ENCODE measurements around the gene ATP9B.

Gene ATP9B

GRCh38 chr18:79309614-79310358 lies 240.6 kb downstream of the ATP9B start:
- no peak for DNase-seq (ENCODE audit: low spot score)
- no peak for TF ChIP-seq CTCF (IDR thresholded peaks at IDR 0.05; ENCODE audit: borderline replicate concordance, control extremely low read depth, extremely low read depth, insufficient read depth, missing control alignments)
- in situ Hi-C loops (cut with MboI; ENCODE audit: low sequenced_read_pairs, unreplicated experiment), result no loop called here

GRCh38 chr18:79314838-79315388 lies 245.7 kb downstream of the ATP9B start:
- in situ Hi-C loops (cut with MboI; ENCODE audit: low sequenced_read_pairs, unreplicated experiment), result no loop called here
- no peak for DNase-seq (ENCODE audit: low spot score)
- TF ChIP-seq CTCF (IDR thresholded peaks at IDR 0.05; ENCODE audit: borderline replicate concordance, control extremely low read depth, extremely low read depth, insufficient read depth, missing control alignments), result no peak

DNA sequence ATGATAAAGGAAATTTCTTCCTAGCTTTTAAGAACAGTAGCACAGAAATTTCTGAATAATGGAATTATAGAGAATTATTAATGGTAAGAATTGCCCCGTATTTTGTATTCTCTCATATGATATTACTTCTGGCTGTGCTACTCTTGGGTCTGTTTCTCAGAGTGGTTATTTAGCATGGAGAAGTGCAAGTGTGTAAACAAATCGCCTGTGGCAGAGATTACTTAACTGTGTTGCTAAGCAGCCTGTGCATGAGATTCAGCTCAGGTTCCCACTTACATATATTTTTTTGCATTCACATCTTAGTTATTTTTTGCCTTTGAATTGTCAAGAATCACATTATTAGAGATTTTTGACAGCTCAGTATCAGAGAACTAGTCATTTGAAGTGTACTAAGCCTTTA lies 246.4 kb downstream of the ATP9B start:
- in situ Hi-C loops (cut with MboI; ENCODE audit: low sequenced_read_pairs, unreplicated experiment), result no loop called here
- DNase-seq (ENCODE audit: low spot score), result no peak
- no peak for TF ChIP-seq CTCF (IDR thresholded peaks at IDR 0.05; ENCODE audit: borderline replicate concordance, control extremely low read depth, extremely low read depth, insufficient read depth, missing control alignments)

DNA sequence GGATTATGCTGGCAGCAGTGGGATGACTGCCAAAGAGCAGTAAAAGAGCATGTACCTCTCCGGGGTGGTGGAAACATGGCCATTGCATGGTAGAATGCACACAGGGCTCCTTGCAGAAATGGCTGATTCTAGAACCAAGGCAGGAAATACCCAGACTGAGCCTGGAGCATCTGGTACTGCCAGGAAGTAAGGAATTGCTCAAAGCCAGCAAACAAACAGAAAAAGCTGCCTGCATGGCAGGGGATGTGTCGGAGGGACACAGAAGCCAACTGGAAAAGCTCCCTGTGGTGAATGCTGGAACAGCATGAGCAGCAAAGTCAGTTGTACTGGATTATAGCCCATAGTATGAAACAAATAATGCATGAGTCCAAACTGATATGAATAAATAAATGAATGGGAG lies 248.5 kb downstream of the ATP9B start:
- in situ Hi-C loops (cut with MboI; ENCODE audit: low sequenced_read_pairs, unreplicated experiment), result no loop called here
- TF ChIP-seq CTCF (IDR thresholded peaks at IDR 0.05; ENCODE audit: borderline replicate concordance, control extremely low read depth, extremely low read depth, insufficient read depth, missing control alignments), result no peak
- no peak for DNase-seq (ENCODE audit: low spot score)

GRCh38 chr18:79318142-79318673 lies 249.0 kb downstream of the ATP9B start:
- in situ Hi-C loops (cut with MboI; ENCODE audit: low sequenced_read_pairs, unreplicated experiment), result no loop called here
- DNase-seq (ENCODE audit: low spot score), result no peak
- no peak for TF ChIP-seq CTCF (IDR thresholded peaks at IDR 0.05; ENCODE audit: borderline replicate concordance, control extremely low read depth, extremely low read depth, insufficient read depth, missing control alignments)

DNA sequence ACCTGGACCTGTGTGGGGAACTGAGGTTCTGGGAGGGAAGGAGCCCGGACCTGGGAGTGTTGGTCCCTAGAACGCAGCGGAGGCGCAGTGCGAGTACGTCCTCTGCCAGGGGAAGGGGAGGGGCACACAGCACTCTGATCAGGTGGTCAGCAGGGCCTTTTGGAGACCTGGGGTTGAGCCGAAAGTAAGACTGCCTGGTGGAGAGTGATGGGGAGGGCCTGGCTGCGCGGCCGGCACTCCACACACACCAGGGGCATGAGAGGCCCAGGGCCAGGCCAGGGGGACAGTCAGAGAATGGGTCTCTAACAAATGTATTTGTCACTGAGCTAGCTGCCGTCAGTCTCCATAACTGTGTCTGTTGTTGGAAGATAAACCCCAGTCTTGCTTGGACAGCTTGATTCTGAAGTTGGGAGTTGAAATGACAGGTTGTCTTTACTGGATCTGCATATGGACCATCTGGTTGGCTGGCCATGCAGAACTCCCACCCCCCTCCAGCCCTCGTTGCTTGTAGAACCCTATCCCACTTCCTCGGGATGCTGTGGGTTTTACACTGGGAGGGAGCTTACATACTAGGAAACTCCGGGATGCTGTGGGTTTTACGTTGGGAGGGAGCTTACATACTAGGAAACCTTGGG lies 251.1 kb downstream of the ATP9B start:
- no peak for TF ChIP-seq CTCF (IDR thresholded peaks at IDR 0.05; ENCODE audit: borderline replicate concordance, control extremely low read depth, extremely low read depth, insufficient read depth, missing control alignments)
- in situ Hi-C loops (cut with MboI; ENCODE audit: low sequenced_read_pairs, unreplicated experiment), result no loop called here
- DNase-seq (ENCODE audit: low spot score), result no peak

Data from GM13976 (cell line).